HG02870 (cell line): ENCODE data around the gene ATIC.
"Not testable (repeated sequence)": the region's sequence is repeated elsewhere in the genome, so short reads cannot be mapped to it uniquely, and the experiment has no call there.

Experiments used
- ATAC-seq: cut with Tn5 transposase; IDR thresholded peaks from one replicate; pipeline ENCODE4 v1.9.1; 2021; ENCODE audit warnings: mild to moderate bottlenecking, moderate library complexity; ENCODE audit not compliant: unreplicated experiment

The ATIC gene

GRCh38 chr2:215360059-215360458 is 48.2 kb downstream of the ATIC start:
- ATAC-seq, result not testable (repeated sequence)

GRCh38 chr2:215360596-215360995 is 48.7 kb downstream of the ATIC start:
- ATAC-seq, result no peak

- ATAC-seq, result no peak
Observed at GRCh38 chr2:215361211-215361875, 49.5 kb downstream of the ATIC start.

- ATAC-seq, result no peak
Observed at GRCh38 chr2:215361876-215362561, 50.2 kb downstream of the ATIC start.

- ATAC-seq, result no peak
Observed at GRCh38 chr2:215362562-215362904, 50.7 kb downstream of the ATIC start.

GRCh38 chr2:215363039-215363438 is 51.2 kb downstream of the ATIC start:
- ATAC-seq, result peak; percentile 40

- no peak for ATAC-seq
Observed at GRCh38 chr2:215363461-215364156, 51.8 kb downstream of the ATIC start.

- no peak for ATAC-seq
Observed at GRCh38 chr2:215364157-215365155, 52.6 kb downstream of the ATIC start.

- peak; percentile 47 for ATAC-seq
Observed at GRCh38 chr2:215365184-215365658, 53.4 kb downstream of the ATIC start.

GRCh38 chr2:215366440-215367032 is 54.7 kb downstream of the ATIC start:
- no peak for ATAC-seq

GRCh38 chr2:215367662-215368492 is 56.0 kb downstream of the ATIC start:
- ATAC-seq, result no peak

- ATAC-seq, result no peak
Observed at GRCh38 chr2:215368493-215368809, 56.6 kb downstream of the ATIC start.

- no peak for ATAC-seq
Observed at GRCh38 chr2:215369181-215369760, 57.4 kb downstream of the ATIC start.

GRCh38 chr2:215370112-215370965 is 58.5 kb downstream of the ATIC start:
- no peak for ATAC-seq

GRCh38 chr2:215371915-215372897 is 60.3 kb downstream of the ATIC start:
- ATAC-seq, result no peak

- ATAC-seq, result no peak
Observed at GRCh38 chr2:215372968-215373649, 61.2 kb downstream of the ATIC start.

GRCh38 chr2:215374002-215374401 is 62.1 kb downstream of the ATIC start:
- no peak for ATAC-seq
